ENCODE results near the gene TRMT44. TPM values are rescaled to one million over a fixed set of nuclear protein-coding genes. Genes with fewer than 3 reads are reported as not detected.

The TRMT44 gene
- total RNA-seq, 6 donors from 2014 or later: 22.8 to 81.7 (median 30.2) TPM

GRCh38 chr4:8453957-8454356 is 13.4 kb downstream of the TRMT44 start:
- no peaks in the 10 kb centered on the region for H3K9me3 ChIP-seq
- peaks cover 8 to 21% (median 9%) of the 10 kb centered on the region in 4 donors for H3K4me1 ChIP-seq
- peaks cover 18 to 76% (median 55%) of the 10 kb centered on the region in 4 donors for H3K36me3 ChIP-seq
- ATAC-seq (ENCODE audit: low FRiP score in 2 of 2) (no peak), DNase-seq (no peak)
- WGBS, 2 donors: 92 to 100% methylated on average over 3 of the region's 3 CpGs
- H3K27ac ChIP-seq: no peak overlapping the region
- no peak overlapping the region for H3K4me3 ChIP-seq
- TF ChIP-seq POLR2AphosphoS5 (IDR thresholded peaks at IDR 0.05): no peak
- TF ChIP-seq EP300 (IDR thresholded peaks at IDR 0.05): no peak
- TF ChIP-seq POLR2A (IDR thresholded peaks at IDR 0.05): no peak
- no peak for TF ChIP-seq CTCF (IDR thresholded peaks at IDR 0.05)
- no peaks in the 10 kb centered on the region for H3K27me3 ChIP-seq

GRCh38 chr4:8457646-8458252 is 17.2 kb downstream of the TRMT44 start:
- H3K36me3 ChIP-seq: peaks cover 17 to 99% (median 59%) of the 10 kb centered on the region in 4 donors
- H3K4me3 ChIP-seq: no peak overlapping the region
- H3K4me1 ChIP-seq: no peaks in the 10 kb centered on the region
- H3K9me3 ChIP-seq: no peaks in the 10 kb centered on the region
- H3K27ac ChIP-seq: no peak overlapping the region
- WGBS, 2 donors: 79 to 81% methylated on average over 9 of the region's 9 CpGs
- ATAC-seq (ENCODE audit: low FRiP score in 2 of 2) (no peak), DNase-seq (no peak)
- no peak for TF ChIP-seq POLR2AphosphoS5 (IDR thresholded peaks at IDR 0.05)
- no peak for TF ChIP-seq POLR2A (IDR thresholded peaks at IDR 0.05)
- no peak for TF ChIP-seq EP300 (IDR thresholded peaks at IDR 0.05)
- TF ChIP-seq CTCF (IDR thresholded peaks at IDR 0.05): no peak
- no peaks in the 10 kb centered on the region for H3K27me3 ChIP-seq

GRCh38 chr4:8459867-8460445 is 19.4 kb downstream of the TRMT44 start:
- WGBS, 2 donors: 80 to 92% methylated on average over 5 to 8 of the region's 8 CpGs
- TF ChIP-seq EP300 (IDR thresholded peaks at IDR 0.05): no peak
- no peak for TF ChIP-seq POLR2A (IDR thresholded peaks at IDR 0.05)
- TF ChIP-seq POLR2AphosphoS5 (IDR thresholded peaks at IDR 0.05): no peak
- TF ChIP-seq CTCF (IDR thresholded peaks at IDR 0.05): no peak
- Histone ChIP-seq H3K27me3 (no peaks in the 10 kb centered on the region), H3K4me3 (no peak overlapping the region), H3K36me3 (peaks cover 3 to 94% (median 44%) of the 10 kb centered on the region in 4 donors), H3K9me3 (no peaks in the 10 kb centered on the region), H3K4me1 (no peaks in the 10 kb centered on the region), H3K27ac (no peak overlapping the region)
- no peak for DNase-seq
- no peak for ATAC-seq (ENCODE audit: low FRiP score in 2 of 2)

- H3K27ac ChIP-seq: no peak overlapping the region
- ATAC-seq (ENCODE audit: low FRiP score in 2 of 2) (no peak), DNase-seq (no peak)
- H3K27me3 ChIP-seq: no peaks in the 10 kb centered on the region
- WGBS, 2 donors: 85 to 92% methylated on average over 6 of the region's 6 CpGs
- TF ChIP-seq POLR2AphosphoS5 (IDR thresholded peaks at IDR 0.05): no peak
- no peak for TF ChIP-seq EP300 (IDR thresholded peaks at IDR 0.05)
- no peak for TF ChIP-seq POLR2A (IDR thresholded peaks at IDR 0.05)
- no peak for TF ChIP-seq CTCF (IDR thresholded peaks at IDR 0.05)
- H3K36me3 ChIP-seq: peaks cover 3 to 93% (median 45%) of the 10 kb centered on the region in 4 donors
- no peaks in the 10 kb centered on the region for H3K4me1 ChIP-seq
- H3K4me3 ChIP-seq: no peak overlapping the region
- no peaks in the 10 kb centered on the region for H3K9me3 ChIP-seq
These were observed 20.5 kb downstream of the TRMT44 start for GRCh38 chr4:8461086-8461485.

- WGBS, 2 donors: 86 to 91% methylated on average over 6 of the region's 6 CpGs
- no peak for TF ChIP-seq CTCF (IDR thresholded peaks at IDR 0.05)
- TF ChIP-seq POLR2AphosphoS5 (IDR thresholded peaks at IDR 0.05): no peak
- TF ChIP-seq POLR2A (IDR thresholded peaks at IDR 0.05): no peak
- TF ChIP-seq EP300 (IDR thresholded peaks at IDR 0.05): no peak
- H3K9me3 ChIP-seq: no peaks in the 10 kb centered on the region
- ATAC-seq (ENCODE audit: low FRiP score in 2 of 2) (no peak), DNase-seq (no peak)
- H3K36me3 ChIP-seq: peaks cover 3 to 93% (median 48%) of the 10 kb centered on the region in 4 donors
- no peaks in the 10 kb centered on the region for H3K4me1 ChIP-seq
- no peak overlapping the region for H3K27ac ChIP-seq
- no peaks in the 10 kb centered on the region for H3K27me3 ChIP-seq
- H3K4me3 ChIP-seq: no peak overlapping the region
These were observed 21.0 kb downstream of the TRMT44 start for GRCh38 chr4:8461616-8462015.
